Measurements from ENCODE around the gene HNRNPA2B1.
"Not testable (repeated sequence)": the region's sequence is repeated elsewhere in the genome, so short reads cannot be mapped to it uniquely, and the experiment has no call there.

HNRNPA2B1 gene

GRCh38 chr7:26184281-26185101 is 16.1 kb downstream of the HNRNPA2B1 start:
- peaks cover 25 to 61% of the 10 kb centered on the region in 2 donors for H3K36me3 Mint-ChIP-seq
- not testable (repeated sequence) for H3K9me3 Mint-ChIP-seq; H3K27me3 Mint-ChIP-seq; H3K4me3 Mint-ChIP-seq; DNase-seq; ATAC-seq (replicated peaks)
- peak overlapping the region; percentile 87 for H3K27ac Mint-ChIP-seq
- peaks cover 43 to 55% of the 10 kb centered on the region in 2 donors for H3K4me1 Mint-ChIP-seq

GRCh38 chr7:26183545-26184280 is 16.8 kb downstream of the HNRNPA2B1 start:
- peak overlapping the region; percentile 87 for H3K27ac Mint-ChIP-seq
- peaks cover 20 to 53% of the 10 kb centered on the region in 2 donors for H3K36me3 Mint-ChIP-seq
- DNase-seq (no peak), ATAC-seq (replicated peaks) (no peak)
- no peak overlapping the region for H3K4me3 Mint-ChIP-seq
- no peaks in the 10 kb centered on the region for H3K9me3 Mint-ChIP-seq
- H3K4me1 Mint-ChIP-seq, result peaks cover 39 to 54% of the 10 kb centered on the region in 2 donors
- no peaks in the 10 kb centered on the region for H3K27me3 Mint-ChIP-seq

- H3K36me3 Mint-ChIP-seq, result peaks cover 20 to 44% of the 10 kb centered on the region in 2 donors
- no peak overlapping the region for H3K4me3 Mint-ChIP-seq
- H3K27me3 Mint-ChIP-seq, result no peaks in the 10 kb centered on the region
- ATAC-seq (replicated peaks), result no peak
- peak overlapping the region; percentile 59 for H3K27ac Mint-ChIP-seq
- H3K9me3 Mint-ChIP-seq, result no peaks in the 10 kb centered on the region
- H3K4me1 Mint-ChIP-seq, result peaks cover 34 to 52% of the 10 kb centered on the region in 2 donors
- DNase-seq, result no peak
Measured at GRCh38 chr7:26182706-26183105, 17.8 kb downstream of the HNRNPA2B1 start.

- Mint-ChIP-seq H3K27me3 (no peaks in the 10 kb centered on the region), H3K27ac (peak overlapping the region; percentile 59), H3K4me1 (peaks cover 31 to 52% of the 10 kb centered on the region in 2 donors), H3K9me3 (no peaks in the 10 kb centered on the region), H3K36me3 (peaks cover 18 to 41% of the 10 kb centered on the region in 2 donors), H3K4me3 (no peak overlapping the region)
- ATAC-seq (replicated peaks) (no peak), DNase-seq (no peak)
Measured at GRCh38 chr7:26182283-26182682, 18.3 kb downstream of the HNRNPA2B1 start.

- no peaks in the 10 kb centered on the region for H3K9me3 Mint-ChIP-seq
- no peak overlapping the region for H3K4me3 Mint-ChIP-seq
- no peak for ATAC-seq (replicated peaks)
- no peaks in the 10 kb centered on the region for H3K27me3 Mint-ChIP-seq
- peaks cover 29 to 45% of the 10 kb centered on the region in 2 donors for H3K4me1 Mint-ChIP-seq
- H3K36me3 Mint-ChIP-seq, result peaks cover 17 to 37% of the 10 kb centered on the region in 2 donors
- peak overlapping the region; percentile 4 for H3K27ac Mint-ChIP-seq
- DNase-seq, result no peak
Measured at GRCh38 chr7:26181474-26182227, 18.9 kb downstream of the HNRNPA2B1 start.

- no peak overlapping the region for H3K4me3 Mint-ChIP-seq
- DNase-seq (no peak), ATAC-seq (replicated peaks) (no peak)
- no peaks in the 10 kb centered on the region for H3K27me3 Mint-ChIP-seq
- H3K4me1 Mint-ChIP-seq, result peaks cover 24 to 38% of the 10 kb centered on the region in 2 donors
- no peaks in the 10 kb centered on the region for H3K9me3 Mint-ChIP-seq
- H3K36me3 Mint-ChIP-seq, result peaks cover 13 to 33% of the 10 kb centered on the region in 2 donors
- no peak overlapping the region for H3K27ac Mint-ChIP-seq
Measured at GRCh38 chr7:26180792-26181198, 19.8 kb downstream of the HNRNPA2B1 start.

- H3K27ac Mint-ChIP-seq, result peak overlapping the region; percentile 48
- DNase-seq (no peak), ATAC-seq (replicated peaks) (peak in 1 of 2 donors; percentile 6)
- H3K4me1 Mint-ChIP-seq, result peaks cover 17 to 30% of the 10 kb centered on the region in 2 donors
- no peaks in the 10 kb centered on the region for H3K27me3 Mint-ChIP-seq
- H3K36me3 Mint-ChIP-seq, result peaks cover 6 to 24% of the 10 kb centered on the region in 2 donors
- no peak overlapping the region for H3K4me3 Mint-ChIP-seq
- H3K9me3 Mint-ChIP-seq, result no peaks in the 10 kb centered on the region
Measured at GRCh38 chr7:26179826-26180497, 20.6 kb downstream of the HNRNPA2B1 start.

GRCh38 chr7:26179422-26179821 is 21.1 kb downstream of the HNRNPA2B1 start:
- DNase-seq (no peak), ATAC-seq (replicated peaks) (no peak)
- H3K36me3 Mint-ChIP-seq, result peaks cover 3 to 19% of the 10 kb centered on the region in 2 donors
- H3K27ac Mint-ChIP-seq, result no peak overlapping the region
- H3K9me3 Mint-ChIP-seq, result no peaks in the 10 kb centered on the region
- H3K4me3 Mint-ChIP-seq, result no peak overlapping the region
- peaks cover 15 to 27% of the 10 kb centered on the region in 2 donors for H3K4me1 Mint-ChIP-seq
- H3K27me3 Mint-ChIP-seq, result no peaks in the 10 kb centered on the region

- Mint-ChIP-seq H3K27ac (no peak overlapping the region), H3K27me3 (no peaks in the 10 kb centered on the region), H3K36me3 (peaks cover 0 to 18% of the 10 kb centered on the region in 2 donors), H3K4me1 (peaks cover 10 to 17% of the 10 kb centered on the region in 2 donors), H3K9me3 (no peaks in the 10 kb centered on the region), H3K4me3 (no peak overlapping the region)
- ATAC-seq (replicated peaks) (peak; percentile 17 to 18), DNase-seq (no peak)
Measured at GRCh38 chr7:26178272-26178960, 22.1 kb downstream of the HNRNPA2B1 start.

GRCh38 chr7:26177269-26177668 is 23.3 kb downstream of the HNRNPA2B1 start:
- ATAC-seq (replicated peaks); H3K4me3 Mint-ChIP-seq; DNase-seq; H3K9me3 Mint-ChIP-seq; H3K27me3 Mint-ChIP-seq; H3K27ac Mint-ChIP-seq: not testable (repeated sequence)
- H3K36me3 Mint-ChIP-seq, result peaks cover 0 to 18% of the 10 kb centered on the region in 2 donors
- H3K4me1 Mint-ChIP-seq, result peaks cover 10 to 14% of the 10 kb centered on the region in 2 donors

GRCh38 chr7:26176696-26177095 is 23.9 kb downstream of the HNRNPA2B1 start:
- H3K27me3 Mint-ChIP-seq; H3K9me3 Mint-ChIP-seq; H3K4me3 Mint-ChIP-seq; DNase-seq; ATAC-seq (replicated peaks); H3K27ac Mint-ChIP-seq: not testable (repeated sequence)
- Mint-ChIP-seq H3K36me3 (peaks cover 0 to 19% of the 10 kb centered on the region in 2 donors), H3K4me1 (peaks cover 10 to 14% of the 10 kb centered on the region in 2 donors)

GRCh38 chr7:26175903-26176302 is 24.6 kb downstream of the HNRNPA2B1 start:
- not testable (repeated sequence) for H3K27ac Mint-ChIP-seq, DNase-seq
- peaks cover 2 to 21% of the 10 kb centered on the region in 2 donors for H3K36me3 Mint-ChIP-seq

GRCh38 chr7:26172048-26172447 is 28.5 kb downstream of the HNRNPA2B1 start:
- H3K36me3 Mint-ChIP-seq, result peaks cover 12 to 23% of the 10 kb centered on the region in 2 donors
- H3K4me3 Mint-ChIP-seq, result no peak overlapping the region
- ATAC-seq (replicated peaks) (no peak), DNase-seq (no peak)
- no peaks in the 10 kb centered on the region for H3K9me3 Mint-ChIP-seq
- no peaks in the 10 kb centered on the region for H3K27me3 Mint-ChIP-seq
- no peak overlapping the region for H3K27ac Mint-ChIP-seq
- peaks cover 2 to 4% of the 10 kb centered on the region in 2 donors for H3K4me1 Mint-ChIP-seq

More at GRCh38 chr7:26175903-26176302, 24.6 kb downstream of the HNRNPA2B1 start:
- not testable (repeated sequence) for H3K4me3 Mint-ChIP-seq; ATAC-seq (replicated peaks); H3K9me3 Mint-ChIP-seq; H3K27me3 Mint-ChIP-seq
- peaks cover 7 to 14% of the 10 kb centered on the region in 2 donors for H3K4me1 Mint-ChIP-seq
